K562 (cell line): ENCODE measurements around the gene BRINP1. TPM values are rescaled to one million over a fixed set of nuclear protein-coding genes. Genes with fewer than 3 reads are reported as not detected.

Source experiments
- ATAC-seq: fragments of 200-7000 bp; cut with Tn5 transposase; 3 replicates; pipeline ENCODE4 v1.9.1; 2020; ENCODE audit warnings: moderate library complexity
- BruUV-seq: library from RNA; stranded (reverse); fragments of 400-500 nt; replicated peaks from 2 replicates; lab custom pipeline; 2021; lab: Mats Ljungman, UMichigan
- CTCF ChIA-PET: fragments of 300-600 bp; formaldehyde crosslinking; extraction: SDS; loops from one replicate; lab custom pipeline; 2021; ENCODE audit warnings: low intra/inter-chr PET ratio; lab: Yijun Ruan, JAX
- POLR2A ChIA-PET: fragments of 300-600, 350-650 bp; sonication (Branson Sonifier 250); formaldehyde crosslinking; extraction: SDS; loops from one replicate; lab custom pipeline; 2021; ENCODE audit warnings: antibody characterized with exemption, inconsistent platforms; lab: Yijun Ruan, JAX
- DNase-seq, 4 experiments: peaks; one replicate each; pipeline versions ENCODE4 v3.0.0 to v3.0.0-alpha.2; 2011 to 2018; ENCODE audit warnings: low spot score in 3 of 4, mixed read lengths in 3 of 4; ENCODE audit errors: extremely low read depth in 1 of 4
- FAIRE-seq: peaks from 2 replicates; lab custom pipeline; 2011; peaks lifted over from hg19 to GRCh38; lab: Jason Lieb, UNC
- H2AFZ ChIP-seq: 2 replicates; pipeline ENCODE4 v1.6.0; 2011; ENCODE audit warnings: low read depth, low read length, control low read depth, inconsistent platforms
- H3K27ac ChIP-seq: fragments of 200-600 bp; 3 replicates; pipeline ENCODE4 v1.8.0; 2011; ENCODE audit warnings: low read depth, mild to moderate bottlenecking, control low read depth, inconsistent platforms, low read length, moderate library complexity, mixed read lengths; ENCODE audit errors: extremely low read depth
- H3K27me3 ChIP-seq, 2 experiments: fragments of 300-600 bp in 1 of 2; 2 replicates in 1 of 2; 3 replicates in 1 of 2; pipeline versions ENCODE4 v1.6.0 to v1.8.0; 2011; ENCODE audit warnings: inconsistent platforms in 2 of 2, low read length in 2 of 2, mild to moderate bottlenecking in 1 of 2, mixed read lengths in 1 of 2, moderate library complexity in 1 of 2; ENCODE audit not compliant: control insufficient read depth in 2 of 2, insufficient read depth in 2 of 2
- H3K36me3 ChIP-seq: fragments of 300-600 bp; 3 replicates; pipeline ENCODE4 v1.8.0; 2011; ENCODE audit warnings: mild to moderate bottlenecking, low read length, inconsistent platforms; ENCODE audit not compliant: control insufficient read depth, insufficient read depth
- H3K4me1 ChIP-seq, 2 experiments: fragments of 200-600 bp in 1 of 2; replicated peaks in 1 of 2; 2 replicates in 1 of 2; 3 replicates in 1 of 2; pipeline versions ENCODE4 v1.5.1 to v1.8.0; 2011; ENCODE audit warnings: inconsistent platforms in 2 of 2, low read length in 2 of 2, mild to moderate bottlenecking in 1 of 2, mixed read lengths in 1 of 2, moderate library complexity in 1 of 2; ENCODE audit not compliant: control insufficient read depth in 2 of 2, insufficient read depth in 2 of 2
- H3K4me2 ChIP-seq: 2 replicates; pipeline ENCODE4 v1.6.1; 2011; ENCODE audit warnings: low read length, control low read depth, inconsistent platforms, mixed read lengths; ENCODE audit not compliant: insufficient read depth
- H3K4me3 ChIP-seq: fragments of 200-600 bp; sonication (generic), shearing (Covaris generic); 2 replicates; pipeline ENCODE4 v1.5.1; 2016; ENCODE audit warnings: control low read depth, inconsistent platforms
- H3K79me2 ChIP-seq: fragments of 200-600 bp; 3 replicates; pipeline ENCODE4 v1.8.0; 2011; ENCODE audit warnings: low read length, inconsistent platforms; ENCODE audit not compliant: control insufficient read depth, insufficient read depth
- H3K9ac ChIP-seq, 2 experiments: 2 replicates each; pipeline versions ENCODE4 v1.6.0 to v1.6.1; 2011; ENCODE audit warnings: low read depth in 2 of 2, low read length in 2 of 2, control low read depth in 1 of 2, inconsistent platforms in 1 of 2, mild to moderate bottlenecking in 1 of 2, mixed read lengths in 1 of 2; ENCODE audit not compliant: insufficient read depth in 1 of 2
- H3K9me1 ChIP-seq: one replicate; pipeline ENCODE4 v1.6.0; 2011; ENCODE audit warnings: inconsistent platforms, mild to moderate bottlenecking, low read length, moderate library complexity; ENCODE audit not compliant: control insufficient read depth, insufficient read depth
- H3K9me3 ChIP-seq: replicated peaks from 2 replicates; pipeline ENCODE4 v1.5.1; 2011; ENCODE audit warnings: low read depth, low read length, inconsistent platforms; ENCODE audit not compliant: control insufficient read depth, insufficient read depth
- H4K20me1 ChIP-seq: replicated peaks from 2 replicates; pipeline ENCODE4 v1.6.1; 2011; ENCODE audit warnings: low read length, inconsistent platforms, mixed read lengths; ENCODE audit not compliant: control insufficient read depth, insufficient read depth
- HNRNPL ChIP-seq: fragments of 200-400 bp; formaldehyde crosslinking; IDR thresholded peaks from 2 replicates; pipeline ENCODE4 v1.6.1; 2017; ENCODE audit warnings: low read depth, mild to moderate bottlenecking, low read length
- HOMEZ ChIP-seq: fragments of 250-450 bp; sonication (Bioruptor Pico); IDR thresholded peaks from 2 replicates; pipeline ENCODE4 v1.4.0; 2020; ENCODE audit warnings: mild to moderate bottlenecking, moderate library complexity
- KDM1A ChIP-seq, 2 experiments: fragments of 450-650 bp; IDR thresholded peaks; 2 replicates each; pipeline ENCODE4 v1.6.1; 2016; ENCODE audit warnings: mild to moderate bottlenecking in 2 of 2
- MAZ ChIP-seq, 2 experiments: fragments of 450-650 bp in 1 of 2; sonication (generic) in 1 of 2; formaldehyde crosslinking; IDR thresholded peaks in 1 of 2; conservative IDR thresholded peaks in 1 of 2; 2 replicates each; pipeline versions ENCODE4 v1.4.0 to v1.5.0; 2020; ENCODE audit warnings: mild to moderate bottlenecking in 1 of 2, missing genetic modification reagents in 1 of 2
- UBTF ChIP-seq, 2 experiments: IDR thresholded peaks; 2 replicates each; pipeline ENCODE4 v1.6.1; 2012; ENCODE audit warnings: improper control_type of control experiment in 2 of 2, low read depth in 2 of 2, low read length in 2 of 2, borderline replicate concordance in 1 of 2
- XRCC4 ChIP-seq: IDR thresholded peaks from one replicate; pipeline ENCODE4 v1.6.1; 2011; ENCODE audit not compliant: insufficient read depth, insufficient read length; ENCODE audit errors: extremely low read depth
- XRCC5 ChIP-seq: fragments of 200-400 bp; formaldehyde crosslinking; IDR thresholded peaks from 2 replicates; pipeline ENCODE4 v1.6.1; 2017; ENCODE audit warnings: low read depth, mild to moderate bottlenecking, low read length
- ZBTB43 ChIP-seq: sonication (generic); formaldehyde crosslinking; IDR thresholded peaks from 2 replicates; pipeline ENCODE4 v1.8.0; 2023; ENCODE audit warnings: mild to moderate bottlenecking, missing genetic modification reagents
- ZNF121 ChIP-seq: sonication (generic); formaldehyde crosslinking; conservative IDR thresholded peaks from 2 replicates; pipeline ENCODE4 v1.8.0; 2022; ENCODE audit warnings: missing genetic modification reagents
- ZNF174 ChIP-seq: fragments of 250-450 bp; sonication (Bioruptor Pico); IDR thresholded peaks from 2 replicates; pipeline ENCODE4 v1.4.0; 2020; ENCODE audit warnings: mild to moderate bottlenecking
- WGBS: fragments of 100-300 bp; shearing (Covaris generic); methylation state at CpG from one replicate; pipeline ENCODE4 v1.1.6; 2016; ENCODE audit warnings: low coverage, mixed read lengths; ENCODE audit not compliant: insufficient coverage; ENCODE audit errors: missing lambda C conversion rate; 5-methylcytosine and 5-hydroxymethylcytosine counted together
- in situ Hi-C: fragments of 300-500 bp; cut with MboI; formaldehyde crosslinking; loops from 4 replicates; pipeline ENCODE4 v1.15.0; 2018; ENCODE audit warnings: inconsistent platforms, mixed read lengths
- intact Hi-C: fragments of 100-400 bp; cut with micrococcal nuclease; formaldehyde crosslinking; loops from 2 replicates; pipeline ENCODE4 v1.14.2; 2022
- polyA plus RNA-seq, 8 experiments: library from polyadenylated mRNA; depleted of rRNA in 4 of 8; stranded (reverse) in 5 of 8; unstranded in 3 of 8; fragments of >200 nt; fragmentation: Nextera tagmentation in 2 of 8; fragmentation: Illumina TruSeq in 1 of 8; extraction: Ambion mirVana in 2 of 8; extraction: Trizol in 1 of 8; gene quantifications; 2 replicates each; pipeline versions ENCODE4 v1.2.1 to v1.2.3, GENCODE V29; 2011 to 2014; ENCODE audit warnings: inconsistent platforms in 1 of 8, missing spikeins in 1 of 8
- total RNA-seq, 7 experiments: library from RNA; depleted of rRNA in 6 of 7; stranded (reverse); fragments of >200 nt in 6 of 7; fragmentation: Illumina TruSeq in 2 of 7; extraction: Trizol in 2 of 7; gene quantifications; 2 replicates each; pipeline versions ENCODE4 v1.2.1 to v1.2.3, GENCODE V29; 2011 to 2021; ENCODE audit warnings: low replicate concordance in 1 of 7

Gene BRINP1
- total and polyA plus RNA-seq, 9 of the 15 experiments (the other 6 are each of a cell fraction or from before 2014, with no cell fraction given): not detected

GRCh38 chr9:119400606-119401005 is 31.4 kb upstream of the BRINP1 start (continued):
- no peak for TF ChIP-seq XRCC4
- no peak for TF ChIP-seq HOMEZ
- TF ChIP-seq KDM1A (IDR thresholded peaks at IDR 0.05): no peak

- ChIA-PET POLR2A (no interaction called here), CTCF (no interaction called here)
- H3K27me3 ChIP-seq: no peaks in the 10 kb centered on the region
- H3K4me3 ChIP-seq: no peak overlapping the region
- H4K20me1 ChIP-seq: no peaks in the 10 kb centered on the region
- H3K9me1 ChIP-seq: no peaks in the 10 kb centered on the region
- FAIRE-seq (no peak), DNase-seq (no peak), ATAC-seq (no peak)
- H3K36me3 ChIP-seq: no peaks in the 10 kb centered on the region
- H3K9ac ChIP-seq: no peak overlapping the region
- no peak overlapping the region for H2AFZ ChIP-seq
- in situ Hi-C loops: no loop called here
- intact Hi-C loops: no loop called here
- WGBS: 0% methylated on average over 2 of the region's 2 CpGs
- H3K4me2 ChIP-seq: no peak overlapping the region
- H3K4me1 ChIP-seq: no peaks in the 10 kb centered on the region
- H3K79me2 ChIP-seq: no peaks in the 10 kb centered on the region
- H3K9me3 ChIP-seq: no peaks in the 10 kb centered on the region
- no peak overlapping the region for H3K27ac ChIP-seq
- BruUV-seq: no TSS peak
- no peak for TF ChIP-seq ZNF121 (CRISPR knock-in tag)
- no peak for TF ChIP-seq ZBTB43
- no peak for TF ChIP-seq XRCC5
- no peak for TF ChIP-seq MAZ (CRISPR knock-in tag; conservative IDR thresholded peaks at IDR 0.05 in 1 of 2, IDR thresholded peaks at IDR 0.05 in 1 of 2)
- no peak for TF ChIP-seq HNRNPL
- TF ChIP-seq ZNF174 (CRISPR knock-in tag): no peak
- no peak for TF ChIP-seq UBTF (IDR thresholded peaks at IDR 0.05; ENCODE audit: borderline replicate concordance in 1 of 2, low read depth in 2 of 2, low read length in 2 of 2)
Observed at GRCh38 chr9:119398350-119398749, 29.1 kb upstream of the BRINP1 start.
